HEK293T (cell line): ENCODE measurements around the gene MSTN.

Experiments used
- CTCF ChIA-PET: fragments of 350-600 bp; formaldehyde crosslinking; extraction: SDS; loops from one replicate; lab custom pipeline; 2021; ENCODE audit warnings: antibody characterized with exemption, inconsistent platforms; lab: Yijun Ruan, JAX
- POLR2A ChIA-PET: fragments of 350-600 bp; formaldehyde crosslinking; extraction: SDS; loops from one replicate; lab custom pipeline; 2020; ENCODE audit warnings: antibody characterized with exemption, inconsistent platforms; lab: Yijun Ruan, JAX
- DNase-seq: peaks from one replicate; pipeline ENCODE4 v3.0.0; 2012; ENCODE audit warnings: mixed read lengths; ENCODE audit errors: extremely low spot score
- ARNT ChIP-seq: fragments of 450-650 bp; IDR thresholded peaks from 2 replicates; pipeline ENCODE4 v1.6.1; 2017; ENCODE audit warnings: mild to moderate bottlenecking
- BHLHE40 ChIP-seq: fragments of 450-650 bp; IDR thresholded peaks from 2 replicates; pipeline ENCODE4 v1.6.1; 2016; ENCODE audit warnings: mild to moderate bottlenecking, moderate library complexity, borderline replicate concordance
- CTBP1 ChIP-seq: fragments of 450-650 bp; IDR thresholded peaks from 2 replicates; pipeline ENCODE4 v1.6.1; 2016; ENCODE audit warnings: borderline replicate concordance
- ELF4 ChIP-seq: fragments of 450-650 bp; IDR thresholded peaks from 2 replicates; pipeline ENCODE4 v1.6.1; 2017; ENCODE audit warnings: antibody characterized with exemption
- FOXA1 ChIP-seq: fragments of 450-650 bp; IDR thresholded peaks from 2 replicates; pipeline ENCODE4 v1.6.1; 2016; ENCODE audit warnings: mild to moderate bottlenecking
- FOXK2 ChIP-seq: fragments of 450-650 bp; IDR thresholded peaks from 2 replicates; pipeline ENCODE4 v1.6.1; 2016; ENCODE audit warnings: mild to moderate bottlenecking
- FOXM1 ChIP-seq: fragments of 450-650 bp; IDR thresholded peaks from 2 replicates; pipeline ENCODE4 v1.6.1; 2017; ENCODE audit warnings: mild to moderate bottlenecking, borderline replicate concordance
- HDGF ChIP-seq: fragments of 450-650 bp; IDR thresholded peaks from 2 replicates; pipeline ENCODE4 v1.6.1; 2017; ENCODE audit warnings: antibody characterized with exemption, borderline replicate concordance
- L3MBTL2 ChIP-seq: fragments of 450-650 bp; conservative IDR thresholded peaks from 2 replicates; pipeline ENCODE4 v1.6.1; 2016; ENCODE audit warnings: mild to moderate bottlenecking
- LEF1 ChIP-seq: fragments of 450-650 bp; IDR thresholded peaks from 2 replicates; pipeline ENCODE4 v1.6.1; 2017; ENCODE audit warnings: mild to moderate bottlenecking, borderline replicate concordance
- NFRKB ChIP-seq: fragments of 450-650 bp; IDR thresholded peaks from 2 replicates; pipeline ENCODE4 v1.6.1; 2016; ENCODE audit warnings: mild to moderate bottlenecking, moderate library complexity
- PKNOX1 ChIP-seq: fragments of 450-650 bp; IDR thresholded peaks from 2 replicates; pipeline ENCODE4 v1.6.1; 2016
- SP1 ChIP-seq: fragments of 450-650 bp; IDR thresholded peaks from 2 replicates; pipeline ENCODE4 v1.6.1; 2017
- SUZ12 ChIP-seq: fragments of 450-650 bp; IDR thresholded peaks from 2 replicates; pipeline ENCODE4 v1.6.1; 2016; ENCODE audit warnings: mild to moderate bottlenecking
- TARDBP ChIP-seq: fragments of 450-650 bp; IDR thresholded peaks from 2 replicates; pipeline ENCODE4 v1.6.1; 2016
- ZNF384 ChIP-seq: fragments of 450-650 bp; IDR thresholded peaks from 2 replicates; pipeline ENCODE4 v1.6.1; 2016

The MSTN gene

GRCh38 chr2:190103144-190103543, 40.6 kb upstream of the MSTN start:
- DNase-seq = no peak
- CTCF ChIA-PET = no interaction called here
- POLR2A ChIA-PET = no interaction called here
- TF ChIP-seq TARDBP (no peak), ELF4 (no peak), LEF1 (no peak), ARNT (no peak), SUZ12 (no peak), FOXK2 (no peak), HDGF (no peak), BHLHE40 (no peak), FOXM1 (no peak), PKNOX1 (no peak), CTBP1 (no peak), FOXA1 (no peak), L3MBTL2 (no peak), SP1 (no peak), NFRKB (no peak), ZNF384 (no peak)

- TF ChIP-seq SP1 = no peak
- no peak for TF ChIP-seq FOXA1
- TF ChIP-seq TARDBP = no peak
- TF ChIP-seq BHLHE40 = no peak
- TF ChIP-seq SUZ12 = no peak
- no peak for TF ChIP-seq LEF1
- TF ChIP-seq CTBP1 = no peak
- TF ChIP-seq HDGF = no peak
- TF ChIP-seq NFRKB = no peak
- no peak for TF ChIP-seq PKNOX1
- no peak for TF ChIP-seq L3MBTL2
- no peak for TF ChIP-seq ELF4
- no peak for TF ChIP-seq ZNF384
- TF ChIP-seq FOXM1 = no peak
- TF ChIP-seq FOXK2 = no peak
- no peak for TF ChIP-seq ARNT
- CTCF ChIA-PET = no interaction called here
- POLR2A ChIA-PET = no interaction called here
- DNase-seq = no peak
These were observed 37.6 kb upstream of the MSTN start for GRCh38 chr2:190099890-190100697.

GRCh38 chr2:190098851-190099250, 36.3 kb upstream of the MSTN start:
- CTCF ChIA-PET = interaction anchor here (0.5 kb wide), 1 partner anchor 710 kb away, joined by 4 read pairs; no protein-coding TSS in a partner anchor
- no peak for DNase-seq

GRCh38 chr2:190097115-190097514, 34.6 kb upstream of the MSTN start:
- no peak for TF ChIP-seq BHLHE40
- no peak for TF ChIP-seq ELF4
- no peak for TF ChIP-seq FOXA1
- TF ChIP-seq LEF1 = no peak
- TF ChIP-seq NFRKB = no peak
- TF ChIP-seq SP1 = no peak
- TF ChIP-seq ARNT = no peak
- TF ChIP-seq ZNF384 = no peak
- TF ChIP-seq HDGF = no peak
- no peak for TF ChIP-seq FOXM1
- no peak for TF ChIP-seq SUZ12
- no peak for TF ChIP-seq PKNOX1
- ChIA-PET POLR2A (no interaction called here), CTCF (no interaction called here)
- DNase-seq = no peak

More at GRCh38 chr2:190098851-190099250, 36.3 kb upstream of the MSTN start:
- POLR2A ChIA-PET = no interaction called here
- TF ChIP-seq CTBP1 = no peak
- TF ChIP-seq HDGF = no peak

GRCh38 chr2:190094316-190094871, 31.9 kb upstream of the MSTN start:
- TF ChIP-seq ARNT (no peak), PKNOX1 (peak; percentile 80)
- ChIA-PET CTCF (interaction anchor here (0.7 kb wide), 1 partner anchor 162 kb away, joined by 4 read pairs; no protein-coding TSS in a partner anchor), POLR2A (no interaction called here)
- no peak for DNase-seq

- ChIA-PET POLR2A (no interaction called here), CTCF (interaction anchor here (0.6 kb wide), 1 partner anchor 1761 kb away, joined by 3 read pairs; no protein-coding TSS in a partner anchor)
- TF ChIP-seq FOXK2 (no peak), LEF1 (no peak), HDGF (no peak), SUZ12 (no peak), L3MBTL2 (no peak), ARNT (no peak), PKNOX1 (no peak), FOXA1 (no peak)
- no peak for DNase-seq
These were observed 31.3 kb upstream of the MSTN start for GRCh38 chr2:190093793-190094192.
